Lung (tissue), 12 donors: ENCODE data around the gene IGF2R. TPM values are rescaled to one million over a fixed set of nuclear protein-coding genes. Genes with fewer than 3 reads are reported as not detected.

Source experiments
- ATAC-seq: fragments of 200-7000 bp; cut with Tn5 transposase; one replicate; pipeline ENCODE4 v1.9.1; 2020; ENCODE audit warnings: moderate number of reproducible peaks; ENCODE audit not compliant: insufficient read depth, low FRiP score
- DNase-seq, 3 donors: peaks; one replicate each; pipeline ENCODE4 v3.0.0-alpha.2; 2013 to 2017
- H3K27ac ChIP-seq, 2 donors: one replicate each; pipeline ENCODE4 v1.5.1; 2013; ENCODE audit warnings: mild to moderate bottlenecking in 2 of 2, moderate library complexity in 2 of 2, control low read depth in 1 of 2, inconsistent platforms in 1 of 2, low read depth in 1 of 2, low read length in 1 of 2
- H3K27me3 ChIP-seq, 3 donors: one replicate each; pipeline ENCODE4 v1.5.1; 2013; ENCODE audit warnings: low read length in 2 of 3; ENCODE audit not compliant: control insufficient read depth in 3 of 3, insufficient read depth in 3 of 3
- H3K36me3 ChIP-seq, 4 donors: one replicate each; pipeline ENCODE4 v1.5.1; 2013; ENCODE audit warnings: low read length in 4 of 4, mild to moderate bottlenecking in 1 of 4, moderate library complexity in 1 of 4; ENCODE audit not compliant: control insufficient read depth in 4 of 4, insufficient read depth in 4 of 4
- H3K4me1 ChIP-seq, 5 donors: one replicate each; pipeline ENCODE4 v1.5.1; 2013; ENCODE audit warnings: low read length in 5 of 5, mild to moderate bottlenecking in 2 of 5, moderate library complexity in 1 of 5; ENCODE audit not compliant: control insufficient read depth in 5 of 5, insufficient read depth in 5 of 5
- H3K4me3 ChIP-seq: one replicate; pipeline ENCODE4 v1.5.1; 2013; ENCODE audit warnings: mild to moderate bottlenecking, control low read depth, moderate library complexity
- H3K9ac ChIP-seq, 2 donors: one replicate each; pipeline ENCODE4 v1.5.1; 2013; ENCODE audit warnings: low read length in 2 of 2, control low read depth in 1 of 2; ENCODE audit not compliant: insufficient read depth in 1 of 2
- H3K9me3 ChIP-seq, 4 donors: one replicate each; pipeline ENCODE4 v1.5.1; 2013; ENCODE audit warnings: low read length in 3 of 4, mild to moderate bottlenecking in 1 of 4, moderate library complexity in 1 of 4; ENCODE audit not compliant: control insufficient read depth in 4 of 4, insufficient read depth in 3 of 4
- WGBS, 2 donors: extraction: QIAGEN DNeasy Blood & Tissue Kit; methylation state at CpG; one replicate each; pipeline ENCODE4 v1.1.7; 2013; 5-methylcytosine and 5-hydroxymethylcytosine counted together
- polyA plus RNA-seq, 2 donors: library from polyadenylated mRNA; stranded (reverse); fragments of 200-250 nt; gene quantifications; one replicate each; pipeline ENCODE4 v1.2.1, GENCODE V29; 2013
- total RNA-seq, 2 donors: library from RNA; depleted of rRNA in 1 of 2; stranded (reverse); fragments of >200 nt in 1 of 2; gene quantifications; one replicate each; pipeline ENCODE4 v1.2.1, GENCODE V29; 2014 to 2021
- TF ChIP-seq, protein P1 (sequence below): IDR thresholded peaks from 2 replicates; pipeline ENCODE4 v1.5.1; 2012; ENCODE audit warnings: mild to moderate bottlenecking; ENCODE audit errors: control extremely low read depth, extremely low read depth
- donor health status: control.
- donor health status: control.
- donor health status: Bipolar disorder and iron deficiency.
- donor health status: healthy.
- donor health status: DM: yes; HTN: yes; CAD: no.

IGF2R gene
- total and polyA plus RNA-seq, 4 donors, result 30.0 to 125 (median 92.6) TPM

- ATAC-seq, result no peak
- peaks cover 9 to 26% (median 16%) of the 10 kb centered on the region in 4 donors for H3K36me3 ChIP-seq
Observed at GRCh38 chr6:160024152-160024551, 55.3 kb downstream of the IGF2R start.

DNA sequence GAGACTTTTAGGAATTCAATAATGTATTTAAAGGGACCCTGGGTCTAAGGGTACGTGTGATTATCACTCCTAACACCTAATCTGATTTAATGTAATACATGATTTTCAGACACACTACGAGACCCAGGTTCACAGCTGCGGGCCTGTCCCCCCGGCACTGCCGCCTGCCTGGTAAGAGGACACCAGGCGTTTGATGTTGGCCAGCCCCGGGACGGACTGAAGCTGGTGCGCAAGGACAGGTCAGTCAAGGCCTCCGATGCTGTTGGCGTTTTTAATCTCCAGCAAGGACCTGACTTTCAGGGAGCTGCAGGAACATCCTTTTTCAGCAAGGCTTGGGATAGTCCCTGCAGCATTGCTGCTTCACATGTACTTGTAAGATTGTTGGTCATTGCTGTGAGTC, 58.2 kb downstream of the IGF2R start:
- H3K9me3 ChIP-seq, result no peaks in the 10 kb centered on the region
- DNase-seq (no peak), ATAC-seq (no peak)
- 96 to 98% methylated on average over 11 of the region's 11 CpGs for WGBS, 2 donors
- H3K36me3 ChIP-seq, result peaks cover 9 to 37% (median 19%) of the 10 kb centered on the region in 4 donors
- no peak overlapping the region for H3K4me3 ChIP-seq
- TF ChIP-seq, protein P1, sequence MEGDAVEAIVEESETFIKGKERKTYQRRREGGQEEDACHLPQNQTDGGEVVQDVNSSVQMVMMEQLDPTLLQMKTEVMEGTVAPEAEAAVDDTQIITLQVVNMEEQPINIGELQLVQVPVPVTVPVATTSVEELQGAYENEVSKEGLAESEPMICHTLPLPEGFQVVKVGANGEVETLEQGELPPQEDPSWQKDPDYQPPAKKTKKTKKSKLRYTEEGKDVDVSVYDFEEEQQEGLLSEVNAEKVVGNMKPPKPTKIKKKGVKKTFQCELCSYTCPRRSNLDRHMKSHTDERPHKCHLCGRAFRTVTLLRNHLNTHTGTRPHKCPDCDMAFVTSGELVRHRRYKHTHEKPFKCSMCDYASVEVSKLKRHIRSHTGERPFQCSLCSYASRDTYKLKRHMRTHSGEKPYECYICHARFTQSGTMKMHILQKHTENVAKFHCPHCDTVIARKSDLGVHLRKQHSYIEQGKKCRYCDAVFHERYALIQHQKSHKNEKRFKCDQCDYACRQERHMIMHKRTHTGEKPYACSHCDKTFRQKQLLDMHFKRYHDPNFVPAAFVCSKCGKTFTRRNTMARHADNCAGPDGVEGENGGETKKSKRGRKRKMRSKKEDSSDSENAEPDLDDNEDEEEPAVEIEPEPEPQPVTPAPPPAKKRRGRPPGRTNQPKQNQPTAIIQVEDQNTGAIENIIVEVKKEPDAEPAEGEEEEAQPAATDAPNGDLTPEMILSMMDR, result no peak
- no peaks in the 10 kb centered on the region for H3K27me3 ChIP-seq
- H3K27ac ChIP-seq, result no peak overlapping the region
- no peak overlapping the region for H3K9ac ChIP-seq
- peaks cover 4 to 15% (median 9%) of the 10 kb centered on the region in 5 donors for H3K4me1 ChIP-seq

More at GRCh38 chr6:160024152-160024551, 55.3 kb downstream of the IGF2R start:
- Histone ChIP-seq H3K27ac (no peak overlapping the region), H3K27me3 (no peaks in the 10 kb centered on the region), H3K4me3 (no peak overlapping the region), H3K9ac (no peak overlapping the region), H3K9me3 (no peaks in the 10 kb centered on the region), H3K4me1 (peaks cover 0 to 2% (median 0%) of the 10 kb centered on the region in 5 donors)
- TF ChIP-seq, protein P1, result no peak
- WGBS, 2 donors, result 79 to 94% methylated on average over 8 of the region's 8 CpGs
- DNase-seq, result no peak

DNA sequence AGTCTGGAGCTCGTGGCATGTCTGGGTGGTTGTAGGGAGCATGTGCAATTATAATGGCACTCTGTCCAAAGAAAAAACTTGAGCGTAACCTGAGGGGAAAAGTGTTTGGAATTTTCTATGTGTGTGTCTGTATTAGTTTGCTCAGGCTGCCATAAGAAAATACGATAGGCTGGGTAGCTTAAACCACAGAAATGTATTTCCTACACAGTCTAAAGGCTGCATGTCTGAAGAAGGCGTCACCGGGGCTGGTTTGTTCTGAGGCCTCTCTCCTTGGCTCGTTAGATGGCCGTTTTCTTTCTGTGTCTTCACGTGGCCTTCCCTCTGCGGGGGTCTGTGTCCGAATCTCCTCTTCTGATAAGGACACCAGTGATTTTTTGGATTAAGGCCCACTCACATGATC, 59.0 kb downstream of the IGF2R start:
- Histone ChIP-seq H3K27ac (no peak overlapping the region), H3K9ac (no peak overlapping the region), H3K4me3 (no peak overlapping the region), H3K9me3 (no peaks in the 10 kb centered on the region), H3K27me3 (no peaks in the 10 kb centered on the region), H3K4me1 (peaks cover 3 to 15% (median 9%) of the 10 kb centered on the region in 5 donors), H3K36me3 (peaks cover 10 to 41% (median 20%) of the 10 kb centered on the region in 4 donors)
- WGBS, 2 donors, result 94 to 97% methylated on average over 10 of the region's 10 CpGs
- TF ChIP-seq, protein P1, result no peak
- DNase-seq (no peak), ATAC-seq (no peak)
